ENCODE data around the gene BAAT.

Gene BAAT

DNA sequence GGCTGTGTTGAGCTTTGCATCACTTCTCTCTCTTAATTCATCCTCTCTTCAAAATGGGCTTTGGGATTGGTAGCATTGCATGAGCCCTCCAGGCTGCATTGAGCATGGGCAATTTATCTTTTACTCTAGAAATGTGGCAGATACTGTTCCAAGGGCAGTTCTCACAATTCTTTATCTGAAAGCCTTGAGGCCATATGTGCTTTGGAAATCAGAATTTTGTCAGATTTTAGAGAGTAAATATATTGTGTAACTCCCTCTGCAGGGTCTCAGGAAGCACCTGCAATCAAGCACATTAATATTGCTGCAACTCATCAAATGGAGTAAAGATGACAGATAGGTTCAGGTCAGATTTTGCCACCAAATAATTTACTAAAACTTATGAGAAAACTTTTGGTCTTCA lies 33.2 kb upstream of the BAAT start:
- TF ChIP-seq, protein P1, sequence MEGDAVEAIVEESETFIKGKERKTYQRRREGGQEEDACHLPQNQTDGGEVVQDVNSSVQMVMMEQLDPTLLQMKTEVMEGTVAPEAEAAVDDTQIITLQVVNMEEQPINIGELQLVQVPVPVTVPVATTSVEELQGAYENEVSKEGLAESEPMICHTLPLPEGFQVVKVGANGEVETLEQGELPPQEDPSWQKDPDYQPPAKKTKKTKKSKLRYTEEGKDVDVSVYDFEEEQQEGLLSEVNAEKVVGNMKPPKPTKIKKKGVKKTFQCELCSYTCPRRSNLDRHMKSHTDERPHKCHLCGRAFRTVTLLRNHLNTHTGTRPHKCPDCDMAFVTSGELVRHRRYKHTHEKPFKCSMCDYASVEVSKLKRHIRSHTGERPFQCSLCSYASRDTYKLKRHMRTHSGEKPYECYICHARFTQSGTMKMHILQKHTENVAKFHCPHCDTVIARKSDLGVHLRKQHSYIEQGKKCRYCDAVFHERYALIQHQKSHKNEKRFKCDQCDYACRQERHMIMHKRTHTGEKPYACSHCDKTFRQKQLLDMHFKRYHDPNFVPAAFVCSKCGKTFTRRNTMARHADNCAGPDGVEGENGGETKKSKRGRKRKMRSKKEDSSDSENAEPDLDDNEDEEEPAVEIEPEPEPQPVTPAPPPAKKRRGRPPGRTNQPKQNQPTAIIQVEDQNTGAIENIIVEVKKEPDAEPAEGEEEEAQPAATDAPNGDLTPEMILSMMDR (IDR thresholded peaks at IDR 0.05; ENCODE audit: low read depth, low read length), result no peak
- Histone ChIP-seq H3K4me1 (no peaks in the 10 kb centered on the region), H3K9me3 (no peaks in the 10 kb centered on the region)

DNA sequence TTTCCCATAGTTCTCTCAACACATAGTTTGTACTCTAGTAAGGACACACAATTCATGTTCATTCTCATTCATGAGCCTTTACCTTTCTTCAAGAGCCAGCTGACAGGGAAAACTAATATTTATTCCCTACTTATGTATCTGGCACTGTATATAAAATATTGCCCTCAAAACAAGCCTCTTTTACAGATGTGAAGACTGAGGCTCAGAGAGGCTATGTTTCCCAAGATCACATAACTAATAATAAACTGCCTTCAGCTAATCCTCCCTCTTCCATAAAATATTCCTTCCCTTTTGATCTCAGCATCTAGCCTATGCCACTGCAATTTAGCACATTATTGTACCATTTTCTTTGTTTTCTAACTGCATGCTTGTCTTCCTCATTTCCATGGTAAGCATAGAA lies 32.6 kb upstream of the BAAT start:
- TF ChIP-seq, protein P1 (IDR thresholded peaks at IDR 0.05; ENCODE audit: low read depth, low read length), result no peak
- H3K9me3 ChIP-seq, result no peaks in the 10 kb centered on the region
- no peak overlapping the region for H3K4me3 ChIP-seq (ENCODE audit: low read depth, low read length)
- H3K4me1 ChIP-seq, result no peaks in the 10 kb centered on the region
- no peak for DNase-seq
- H3K36me3 ChIP-seq, result no peaks in the 10 kb centered on the region
- no peaks in the 10 kb centered on the region for H3K27me3 ChIP-seq

More for the DNA sequence above, 33.2 kb upstream of the BAAT start:
- DNase-seq, result no peak
- no peaks in the 10 kb centered on the region for H3K36me3 ChIP-seq
- no peak overlapping the region for H3K4me3 ChIP-seq (ENCODE audit: low read depth, low read length)
- no peaks in the 10 kb centered on the region for H3K27me3 ChIP-seq

- H3K36me3 ChIP-seq, result no peaks in the 10 kb centered on the region
- DNase-seq, result no peak
- peaks cover 4% of the 10 kb centered on the region for H3K9me3 ChIP-seq
- no peaks in the 10 kb centered on the region for H3K27me3 ChIP-seq
- TF ChIP-seq, protein P1 (IDR thresholded peaks at IDR 0.05; ENCODE audit: low read depth, low read length), result no peak
- H3K4me1 ChIP-seq, result no peaks in the 10 kb centered on the region
- no peak overlapping the region for H3K4me3 ChIP-seq (ENCODE audit: low read depth, low read length)
These were observed 30.8 kb upstream of the BAAT start for GRCh38 chr9:101415578-101415977.

DNA sequence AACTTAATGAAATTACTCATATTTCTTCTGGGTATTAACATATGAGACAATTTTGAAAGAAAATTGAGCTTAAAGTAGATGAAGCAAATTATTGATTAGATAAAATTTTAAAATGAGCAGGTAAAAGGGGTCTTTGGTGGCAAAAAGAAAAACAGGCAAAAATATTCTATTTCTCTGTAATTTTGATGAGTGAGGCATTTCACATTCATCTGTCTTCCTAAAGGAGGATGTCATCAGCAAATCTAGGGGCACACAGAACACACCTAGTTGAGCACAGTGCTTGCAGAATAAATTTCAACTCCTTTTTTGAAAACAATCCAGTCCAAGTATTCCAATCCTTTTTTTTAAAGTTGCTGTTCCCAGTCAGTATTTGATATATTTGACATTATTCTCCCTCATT lies 30.0 kb upstream of the BAAT start:
- H3K4me3 ChIP-seq (ENCODE audit: low read depth, low read length), result no peak overlapping the region
- peaks cover 7% of the 10 kb centered on the region for H3K9me3 ChIP-seq
- DNase-seq, result no peak
- TF ChIP-seq, protein P1 (IDR thresholded peaks at IDR 0.05; ENCODE audit: low read depth, low read length), result no peak
- H3K27me3 ChIP-seq, result no peaks in the 10 kb centered on the region
- no peaks in the 10 kb centered on the region for H3K4me1 ChIP-seq
- no peaks in the 10 kb centered on the region for H3K36me3 ChIP-seq

GRCh38 chr9:101409079-101409477 lies 24.3 kb upstream of the BAAT start:
- peaks cover 41% of the 10 kb centered on the region for H3K36me3 ChIP-seq

GRCh38 chr9:101408374-101409078 lies 23.7 kb upstream of the BAAT start:
- peaks cover 24% of the 10 kb centered on the region for H3K9me3 ChIP-seq
- TF ChIP-seq, protein P1 (IDR thresholded peaks at IDR 0.05; ENCODE audit: low read depth, low read length), result no peak
- H3K4me3 ChIP-seq (ENCODE audit: low read depth, low read length), result no peak overlapping the region
- H3K4me1 ChIP-seq, result no peaks in the 10 kb centered on the region
- H3K27me3 ChIP-seq, result no peaks in the 10 kb centered on the region
- H3K36me3 ChIP-seq, result peaks cover 47% of the 10 kb centered on the region
- DNase-seq, result no peak

More at GRCh38 chr9:101409079-101409477, 24.3 kb upstream of the BAAT start:
- TF ChIP-seq, protein P1 (IDR thresholded peaks at IDR 0.05; ENCODE audit: low read depth, low read length), result no peak
- Histone ChIP-seq H3K4me1 (no peaks in the 10 kb centered on the region), H3K9me3 (peaks cover 24% of the 10 kb centered on the region), H3K27me3 (no peaks in the 10 kb centered on the region), H3K4me3 (ENCODE audit: low read depth, low read length) (no peak overlapping the region)
- DNase-seq, result no peak

All from BE2C (cell line).